HEK293 (cell line): ENCODE measurements around the gene MRAP2.

Source experiments
- CTCF ChIA-PET: fragments of 350-600 bp; formaldehyde crosslinking; extraction: SDS; loops from one replicate; lab custom pipeline; 2021; ENCODE audit warnings: antibody characterized with exemption; lab: Yijun Ruan, JAX
- POLR2A ChIA-PET: fragments of 300-600 bp; formaldehyde crosslinking; extraction: SDS; loops from one replicate; lab custom pipeline; 2020; ENCODE audit warnings: antibody characterized with exemption, inconsistent platforms; lab: Yijun Ruan, JAX
- H3K27ac ChIP-seq: fragments of 200-500 bp; sonication (Bioruptor generic); 2 replicates; pipeline ENCODE4 v1.5.1; 2014; ENCODE audit warnings: low read depth, low read length, control low read depth, inconsistent platforms; ENCODE audit errors: extremely low read depth
- H3K36me3 ChIP-seq, 2 experiments: fragments of 200-500 bp in 1 of 2; sonication (Bioruptor generic) in 1 of 2; 1 replicate in 1 of 2; 2 replicates in 1 of 2; pipeline ENCODE4 v1.5.1; 2014 to 2017; ENCODE audit warnings: inconsistent platforms in 2 of 2, low read length in 2 of 2; ENCODE audit not compliant: control insufficient read depth in 2 of 2, insufficient read depth in 1 of 2
- H3K4me1 ChIP-seq: fragments of 200-500 bp; sonication (Bioruptor generic); 2 replicates; pipeline ENCODE4 v1.5.1; 2014; ENCODE audit warnings: mild to moderate bottlenecking, low read length, inconsistent platforms; ENCODE audit not compliant: control insufficient read depth, insufficient read depth
- H3K4me3 ChIP-seq: 2 replicates; pipeline ENCODE4 v1.5.1; 2011; ENCODE audit warnings: low read depth, mild to moderate bottlenecking, control low read depth, low read length, moderate library complexity
- H3K9me3 ChIP-seq: fragments of 200-500 bp; sonication (Bioruptor generic); 2 replicates; pipeline ENCODE4 v1.5.1; 2014; ENCODE audit warnings: low read depth, low read length, inconsistent platforms; ENCODE audit not compliant: control insufficient read depth, insufficient read depth
- BCL11B ChIP-seq: fragments of 450-650 bp; formaldehyde crosslinking; IDR thresholded peaks from 2 replicates; pipeline ENCODE4 v1.5.1; 2016; ENCODE audit warnings: low read depth, missing biosample characterization, missing genetic modification characterization
- IKZF3 ChIP-seq: fragments of 450-650 bp; IDR thresholded peaks from 2 replicates; pipeline ENCODE4 v1.5.0; 2018; ENCODE audit warnings: missing biosample characterization, mild to moderate bottlenecking, missing genetic modification characterization, moderate library complexity
- OSR2 ChIP-seq: fragments of 450-650 bp; formaldehyde crosslinking; IDR thresholded peaks from 2 replicates; pipeline ENCODE4 v1.5.1; 2016; ENCODE audit warnings: missing biosample characterization, missing genetic modification characterization
- ZBTB1 ChIP-seq: fragments of 450-650 bp; formaldehyde crosslinking; IDR thresholded peaks from 2 replicates; pipeline ENCODE4 v1.5.1; 2016; ENCODE audit warnings: missing biosample characterization, missing genetic modification characterization
- ZIC2 ChIP-seq: fragments of 450-650 bp; formaldehyde crosslinking; IDR thresholded peaks from 2 replicates; pipeline ENCODE4 v1.5.1; 2016; ENCODE audit warnings: missing biosample characterization, missing genetic modification characterization
- ZNF157 ChIP-seq: fragments of 450-650 bp; formaldehyde crosslinking; IDR thresholded peaks from 2 replicates; pipeline ENCODE4 v1.5.1; 2016; ENCODE audit warnings: missing biosample characterization, missing genetic modification characterization
- ZNF184 ChIP-seq: fragments of 450-650 bp; IDR thresholded peaks from 2 replicates; pipeline ENCODE4 v1.5.1; 2018; ENCODE audit warnings: missing biosample characterization, mild to moderate bottlenecking, missing genetic modification characterization
- ZNF2 ChIP-seq: fragments of 450-650 bp; formaldehyde crosslinking; IDR thresholded peaks from 2 replicates; pipeline ENCODE4 v1.5.1; 2016; ENCODE audit warnings: missing biosample characterization, missing genetic modification characterization
- ZNF211 ChIP-seq: fragments of 450-650 bp; formaldehyde crosslinking; IDR thresholded peaks from 2 replicates; pipeline ENCODE4 v1.5.1; 2016; ENCODE audit warnings: low read depth, missing biosample characterization, missing genetic modification characterization
- ZNF302 ChIP-seq: fragments of 450-650 bp; formaldehyde crosslinking; IDR thresholded peaks from 2 replicates; pipeline ENCODE4 v1.5.1; 2016; ENCODE audit warnings: missing biosample characterization, missing genetic modification characterization, low read depth
- ZNF324 ChIP-seq: fragments of 450-650 bp; formaldehyde crosslinking; IDR thresholded peaks from 2 replicates; pipeline ENCODE4 v1.5.1; 2016; ENCODE audit warnings: missing biosample characterization, missing genetic modification characterization
- ZNF391 ChIP-seq: fragments of 450-650 bp; formaldehyde crosslinking; IDR thresholded peaks from 2 replicates; pipeline ENCODE4 v1.5.1; 2016; ENCODE audit warnings: low read depth, missing biosample characterization, missing genetic modification characterization, borderline replicate concordance
- ZNF398 ChIP-seq: fragments of 450-650 bp; formaldehyde crosslinking; IDR thresholded peaks from 2 replicates; pipeline ENCODE4 v1.5.1; 2017; ENCODE audit warnings: missing biosample characterization, missing genetic modification characterization
- ZNF488 ChIP-seq: fragments of 450-650 bp; formaldehyde crosslinking; IDR thresholded peaks from 2 replicates; pipeline ENCODE4 v1.5.1; 2016; ENCODE audit warnings: missing biosample characterization, missing genetic modification characterization
- ZNF513 ChIP-seq: fragments of 450-650 bp; IDR thresholded peaks from 2 replicates; pipeline ENCODE4 v1.5.1; 2018; ENCODE audit warnings: missing biosample characterization, missing genetic modification characterization
- ZNF580 ChIP-seq: fragments of 450-650 bp; formaldehyde crosslinking; IDR thresholded peaks from 2 replicates; pipeline ENCODE4 v1.5.1; 2016; ENCODE audit warnings: missing biosample characterization, missing genetic modification characterization
- ZNF692 ChIP-seq: fragments of 450-650 bp; formaldehyde crosslinking; IDR thresholded peaks from 2 replicates; pipeline ENCODE4 v1.5.1; 2016; ENCODE audit warnings: missing biosample characterization, missing genetic modification characterization
- ZNF768 ChIP-seq: fragments of 450-650 bp; formaldehyde crosslinking; IDR thresholded peaks from 2 replicates; pipeline ENCODE4 v1.5.1; 2018; ENCODE audit warnings: missing biosample characterization, mild to moderate bottlenecking, missing genetic modification characterization
- ZNF785 ChIP-seq: fragments of 450-650 bp; formaldehyde crosslinking; IDR thresholded peaks from 2 replicates; pipeline ENCODE4 v1.5.1; 2016; ENCODE audit warnings: missing biosample characterization, missing genetic modification characterization
- ZNF791 ChIP-seq: fragments of 450-650 bp; formaldehyde crosslinking; IDR thresholded peaks from 2 replicates; pipeline ENCODE4 v1.5.1; 2016; ENCODE audit warnings: missing biosample characterization, missing genetic modification characterization
- ZSCAN30 ChIP-seq: fragments of 450-650 bp; IDR thresholded peaks from 2 replicates; pipeline ENCODE4 v1.5.1; 2018; ENCODE audit warnings: missing biosample characterization, mild to moderate bottlenecking, missing genetic modification characterization, moderate library complexity

MRAP2 gene

GRCh38 chr6:84136364-84137050 lies 102.9 kb downstream of the MRAP2 start:
- Histone ChIP-seq H3K36me3 (peaks cover 0 to 24% of the 10 kb centered on the region in 2 experiments; a peak in 1 of 3 replicates), H3K27ac (no peak overlapping the region), H3K4me1 (no peaks in the 10 kb centered on the region), H3K9me3 (no peaks in the 10 kb centered on the region)
- TF ChIP-seq ZNF513 (tag by site-specific recombination) (no peak), ZNF488 (tag by site-specific recombination) (no peak), ZNF692 (tag by site-specific recombination) (no peak), ZNF580 (no peak), ZNF785 (no peak), IKZF3 (tag by site-specific recombination) (no peak), ZNF324 (tag by site-specific recombination) (no peak), ZNF184 (tag by site-specific recombination) (no peak), ZNF768 (tag by site-specific recombination) (no peak), ZNF391 (tag by site-specific recombination) (no peak), ZNF398 (no peak), ZNF157 (tag by site-specific recombination) (no peak), ZBTB1 (tag by site-specific recombination) (no peak), ZNF302 (tag by site-specific recombination) (no peak), ZNF791 (tag by site-specific recombination) (no peak)
- TF ChIP-seq, all 188 proteins: peak for 0
- no peak overlapping the region for H3K4me3 ChIP-seq
- ChIA-PET POLR2A (no interaction called here), CTCF (interaction anchor here (0.6 kb wide), 1 partner anchor 1929 kb away, joined by 3 read pairs; no protein-coding TSS in a partner anchor)

- no peak overlapping the region for H3K4me3 ChIP-seq
- CTCF ChIA-PET, result interaction anchor here (0.6 kb wide), 1 partner anchor 1928 kb away, joined by 3 read pairs; no protein-coding TSS in a partner anchor
- peak; percentile 69; the same call in 1 of the 2 replicates for TF ChIP-seq BCL11B
- TF ChIP-seq ZNF211 (tag by site-specific recombination), result no peak
- no peak for TF ChIP-seq ZSCAN30 (tag by site-specific recombination)
- TF ChIP-seq OSR2 (tag by site-specific recombination), result no peak
- peak; percentile 84; the same call in 1 of the 2 replicates for TF ChIP-seq ZIC2 (tag by site-specific recombination)
- no peak for TF ChIP-seq ZNF2 (tag by site-specific recombination)
- TF ChIP-seq, all 188 proteins: peak for 2
- H3K4me1 ChIP-seq, result no peaks in the 10 kb centered on the region
- peaks cover 0 to 24% of the 10 kb centered on the region in 2 experiments; a peak in 1 of 3 replicates for H3K36me3 ChIP-seq
- H3K9me3 ChIP-seq, result no peaks in the 10 kb centered on the region
- POLR2A ChIA-PET, result no interaction called here
- H3K27ac ChIP-seq, result no peak overlapping the region
These were observed 103.4 kb downstream of the MRAP2 start for GRCh38 chr6:84137051-84137375.
